ENCODE results near the gene AGPAT3. TPM values are rescaled to one million over a fixed set of nuclear protein-coding genes. Genes with fewer than 3 reads are reported as not detected.

The AGPAT3 gene
- total RNA-seq, 2 donors from 2014 or later: 44.8 to 100.0 TPM

DNA sequence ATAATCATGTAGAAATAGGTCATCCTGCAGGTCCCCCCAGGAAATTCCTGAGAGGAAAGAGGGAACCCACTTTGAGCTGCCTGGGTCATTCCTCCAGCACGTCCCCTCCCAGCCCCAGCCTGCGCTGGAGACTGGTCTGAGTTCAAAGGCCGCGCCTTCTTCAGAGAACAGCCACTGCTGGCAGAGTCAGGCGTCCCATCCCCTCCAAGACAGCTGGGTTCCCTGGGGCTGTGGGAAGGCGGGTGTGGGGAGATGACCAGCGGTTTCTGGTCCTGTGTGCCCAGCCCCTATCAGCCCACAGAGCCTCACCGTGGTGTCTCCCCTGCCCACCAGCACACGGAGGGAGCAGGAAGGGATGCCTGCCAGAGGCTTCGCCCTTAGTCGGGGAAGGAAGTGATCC, 129.1 kb downstream of the AGPAT3 start:
- no peaks in the 10 kb centered on the region for H3K36me3 Mint-ChIP-seq (ENCODE audit: low read depth)

DNA sequence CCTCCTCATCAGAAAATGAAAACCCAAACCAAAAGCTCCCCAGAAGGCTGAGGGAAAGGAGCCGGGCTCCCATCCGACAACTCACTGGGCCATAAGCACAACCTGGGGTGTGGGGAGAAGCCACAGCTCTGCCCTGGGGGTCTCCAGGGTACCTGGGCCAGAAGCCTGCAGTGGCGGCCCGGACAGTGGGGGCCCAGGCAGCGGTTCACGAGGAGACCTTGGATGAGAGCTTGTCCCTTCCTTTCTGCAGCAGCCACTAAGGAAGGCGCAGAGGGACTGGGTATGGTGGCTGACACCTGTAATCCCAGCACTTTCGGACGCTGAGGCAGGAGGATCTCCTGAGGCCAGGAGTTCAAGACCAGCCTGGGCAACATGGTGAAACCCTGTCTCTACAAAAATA, 129.6 kb downstream of the AGPAT3 start:
- no peak overlapping the region for H3K27ac Mint-ChIP-seq
- H3K9me3 Mint-ChIP-seq: no peaks in the 10 kb centered on the region
- H3K27me3 Mint-ChIP-seq: peaks cover 3% of the 10 kb centered on the region
- no peaks in the 10 kb centered on the region for H3K36me3 Mint-ChIP-seq (ENCODE audit: low read depth)
- no peak overlapping the region for H3K4me3 Mint-ChIP-seq
- no peak for ATAC-seq (replicated peaks)
- H3K4me1 Mint-ChIP-seq: no peaks in the 10 kb centered on the region

More for the DNA sequence above, 129.1 kb downstream of the AGPAT3 start:
- Mint-ChIP-seq H3K9me3 (no peaks in the 10 kb centered on the region), H3K4me1 (no peaks in the 10 kb centered on the region), H3K4me3 (no peak overlapping the region), H3K27ac (no peak overlapping the region), H3K27me3 (peaks cover 3% of the 10 kb centered on the region)
- no peak for ATAC-seq (replicated peaks)

DNA sequence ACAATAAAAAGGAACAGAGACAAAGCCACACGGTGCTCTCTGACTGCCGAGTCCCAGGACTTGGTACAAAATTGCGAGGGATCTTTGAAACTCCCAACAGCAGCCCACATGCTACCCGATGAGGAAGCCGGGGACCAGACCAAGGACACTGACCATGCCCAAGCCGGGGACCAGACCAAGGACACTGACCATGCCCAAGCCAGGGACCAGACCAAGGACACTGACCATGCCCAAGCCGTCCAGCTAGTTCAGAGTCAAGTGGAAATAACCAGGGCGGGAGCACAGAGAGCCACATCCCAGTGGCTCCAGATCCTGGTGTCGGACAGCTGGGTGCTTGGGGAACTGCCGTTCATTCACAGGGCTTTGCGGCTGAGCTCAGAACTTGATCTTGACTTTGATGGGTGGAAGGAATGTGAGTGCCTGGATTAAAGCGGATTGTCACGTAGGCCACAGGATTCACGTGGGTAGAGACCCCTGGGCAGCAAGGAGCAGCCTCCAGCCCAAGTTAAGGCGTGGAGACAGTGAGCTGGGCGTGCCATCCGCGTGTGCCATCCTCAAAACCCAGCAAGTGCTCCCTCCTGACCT, 130.6 kb downstream of the AGPAT3 start:
- H3K27me3 Mint-ChIP-seq: peaks cover 3% of the 10 kb centered on the region
- no peaks in the 10 kb centered on the region for H3K36me3 Mint-ChIP-seq (ENCODE audit: low read depth)
- no peak for ATAC-seq (replicated peaks)

DNA sequence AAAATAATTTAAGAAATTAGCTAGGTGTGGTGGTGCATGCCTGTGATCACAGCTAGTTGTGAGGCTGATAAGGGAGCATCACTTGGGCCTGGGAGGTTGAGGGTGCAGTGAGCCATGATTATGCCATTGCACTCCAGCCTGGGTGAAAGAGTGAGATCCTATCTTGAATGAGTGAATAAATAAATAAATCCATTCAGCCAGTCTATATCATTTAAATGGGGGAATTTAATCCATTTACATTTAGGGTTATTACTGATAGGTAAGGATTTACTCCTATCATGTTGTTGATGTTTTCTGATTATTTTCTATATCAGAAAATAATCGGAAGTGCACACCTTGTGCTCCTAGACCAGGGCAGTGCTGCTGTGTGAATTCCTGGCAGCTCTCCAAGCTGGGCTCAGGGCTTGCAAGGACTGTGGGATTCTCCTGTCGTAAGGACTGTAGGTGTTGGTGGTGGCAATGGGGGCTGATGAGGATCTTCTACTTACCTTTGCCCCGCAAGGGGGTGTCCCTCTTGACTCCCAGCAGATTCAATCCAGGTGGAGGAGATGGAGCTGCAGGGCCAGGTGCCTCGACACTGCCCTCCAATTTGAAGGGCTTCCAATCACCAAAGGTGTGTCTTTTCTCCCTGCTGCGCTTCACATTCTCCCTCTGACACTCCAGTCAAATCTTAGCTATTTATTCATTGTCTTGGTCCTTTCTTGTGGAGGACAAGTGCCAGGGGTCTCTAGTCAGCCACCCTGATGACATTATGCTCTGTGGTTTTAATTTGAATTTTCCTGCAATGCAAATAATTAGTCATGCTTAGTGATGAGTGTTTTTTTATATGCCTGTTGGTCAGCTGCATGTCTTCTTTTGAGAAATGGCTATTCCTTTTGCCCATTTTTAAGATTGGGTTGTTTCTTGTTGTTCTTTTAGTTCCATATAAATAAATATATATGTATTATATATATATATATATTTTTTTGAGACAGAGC, 133.0 kb downstream of the AGPAT3 start:
- peaks cover 3% of the 10 kb centered on the region for H3K27me3 Mint-ChIP-seq
- H3K36me3 Mint-ChIP-seq (ENCODE audit: low read depth): no peaks in the 10 kb centered on the region
- no peaks in the 10 kb centered on the region for H3K9me3 Mint-ChIP-seq
- no peak overlapping the region for H3K27ac Mint-ChIP-seq
- no peak for ATAC-seq (replicated peaks)
- no peaks in the 10 kb centered on the region for H3K4me1 Mint-ChIP-seq
- H3K4me3 Mint-ChIP-seq: no peak overlapping the region

More for the DNA sequence above, 130.6 kb downstream of the AGPAT3 start:
- Mint-ChIP-seq H3K4me3 (no peak overlapping the region), H3K4me1 (no peaks in the 10 kb centered on the region), H3K9me3 (no peaks in the 10 kb centered on the region), H3K27ac (no peak overlapping the region)

GRCh38 chr21:44000360-44000759, 135.3 kb downstream of the AGPAT3 start:
- no peaks in the 10 kb centered on the region for H3K36me3 Mint-ChIP-seq (ENCODE audit: low read depth)

GRCh38 chr21:44002511-44002910, 137.5 kb downstream of the AGPAT3 start:
- peaks cover 3% of the 10 kb centered on the region for H3K27me3 Mint-ChIP-seq
- H3K4me3 Mint-ChIP-seq: no peak overlapping the region
- no peak overlapping the region for H3K27ac Mint-ChIP-seq
- H3K36me3 Mint-ChIP-seq (ENCODE audit: low read depth): no peaks in the 10 kb centered on the region
- no peaks in the 10 kb centered on the region for H3K4me1 Mint-ChIP-seq
- H3K9me3 Mint-ChIP-seq: no peaks in the 10 kb centered on the region
- ATAC-seq (replicated peaks): no peak

More at GRCh38 chr21:44000360-44000759, 135.3 kb downstream of the AGPAT3 start:
- no peak for ATAC-seq (replicated peaks)
- H3K4me3 Mint-ChIP-seq: no peak overlapping the region
- no peak overlapping the region for H3K27ac Mint-ChIP-seq
- peaks cover 3% of the 10 kb centered on the region for H3K27me3 Mint-ChIP-seq
- no peaks in the 10 kb centered on the region for H3K4me1 Mint-ChIP-seq
- no peaks in the 10 kb centered on the region for H3K9me3 Mint-ChIP-seq

DNA sequence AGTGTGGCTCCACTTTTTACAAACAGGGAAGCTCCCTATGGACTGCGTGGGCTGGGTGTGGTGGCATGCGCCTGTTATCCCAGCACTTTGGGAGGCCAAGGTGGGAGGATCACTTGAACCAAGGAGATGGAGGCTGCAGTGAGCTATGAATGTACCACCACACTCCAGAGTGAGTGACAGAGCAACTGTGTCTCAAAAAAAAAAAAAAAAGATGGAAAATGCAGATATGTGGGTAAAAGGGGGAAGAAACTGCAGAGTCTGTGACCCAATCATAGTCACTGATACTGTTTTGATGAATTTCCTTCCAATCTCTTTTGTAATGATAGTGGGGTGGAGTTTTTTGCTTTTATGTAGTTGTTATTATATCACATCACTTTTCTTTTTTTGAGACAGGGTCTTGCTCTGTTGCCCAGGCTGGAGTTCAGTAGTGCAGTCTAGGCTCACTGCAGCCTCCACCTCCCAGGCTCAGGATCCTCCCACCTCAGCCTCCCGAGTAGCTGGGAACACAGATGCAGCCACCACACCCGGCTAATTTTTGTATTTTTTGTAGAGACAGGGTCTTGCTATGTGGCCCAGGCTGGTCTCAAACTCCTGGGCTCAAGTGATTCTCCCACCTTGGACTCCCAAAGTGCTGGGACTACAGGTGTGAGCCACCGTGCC, 138.4 kb downstream of the AGPAT3 start:
- no peak overlapping the region for H3K4me3 Mint-ChIP-seq
- no peaks in the 10 kb centered on the region for H3K9me3 Mint-ChIP-seq
- H3K36me3 Mint-ChIP-seq (ENCODE audit: low read depth): no peaks in the 10 kb centered on the region
- no peaks in the 10 kb centered on the region for H3K4me1 Mint-ChIP-seq
- H3K27ac Mint-ChIP-seq: no peak overlapping the region
- H3K27me3 Mint-ChIP-seq: no peaks in the 10 kb centered on the region
- ATAC-seq (replicated peaks): no peak

- Mint-ChIP-seq H3K27me3 (no peaks in the 10 kb centered on the region), H3K9me3 (no peaks in the 10 kb centered on the region), H3K27ac (no peak overlapping the region), H3K4me1 (peaks cover 2% of the 10 kb centered on the region), H3K4me3 (no peak overlapping the region), H3K36me3 (ENCODE audit: low read depth) (no peaks in the 10 kb centered on the region)
- ATAC-seq (replicated peaks): no peak
Measured at GRCh38 chr21:44005071-44005470, 140.0 kb downstream of the AGPAT3 start.

DNA sequence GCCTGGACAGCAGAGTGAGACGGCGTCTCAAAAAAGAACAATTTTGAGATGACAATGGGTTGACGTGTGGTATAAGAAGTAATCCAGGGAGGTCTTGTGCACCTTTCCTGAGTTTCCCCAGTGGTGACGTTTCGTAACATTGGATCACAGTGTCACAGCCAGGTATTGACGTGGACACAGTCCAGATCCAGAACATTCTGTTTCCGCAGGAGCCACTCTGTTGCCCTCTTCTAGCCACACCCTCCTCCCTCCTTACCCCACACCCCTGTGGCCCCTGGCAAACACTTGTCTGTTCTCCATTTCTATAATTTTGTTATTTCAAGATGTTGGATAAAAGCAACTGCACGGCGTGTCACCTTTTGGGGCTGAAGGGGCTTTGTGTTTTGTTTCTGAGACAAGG, 140.6 kb downstream of the AGPAT3 start:
- no peaks in the 10 kb centered on the region for H3K36me3 Mint-ChIP-seq (ENCODE audit: low read depth)
- H3K4me3 Mint-ChIP-seq: no peak overlapping the region
- H3K27ac Mint-ChIP-seq: no peak overlapping the region
- H3K4me1 Mint-ChIP-seq: peaks cover 6% of the 10 kb centered on the region
- no peaks in the 10 kb centered on the region for H3K9me3 Mint-ChIP-seq
- ATAC-seq (replicated peaks): no peak
- no peaks in the 10 kb centered on the region for H3K27me3 Mint-ChIP-seq

DNA sequence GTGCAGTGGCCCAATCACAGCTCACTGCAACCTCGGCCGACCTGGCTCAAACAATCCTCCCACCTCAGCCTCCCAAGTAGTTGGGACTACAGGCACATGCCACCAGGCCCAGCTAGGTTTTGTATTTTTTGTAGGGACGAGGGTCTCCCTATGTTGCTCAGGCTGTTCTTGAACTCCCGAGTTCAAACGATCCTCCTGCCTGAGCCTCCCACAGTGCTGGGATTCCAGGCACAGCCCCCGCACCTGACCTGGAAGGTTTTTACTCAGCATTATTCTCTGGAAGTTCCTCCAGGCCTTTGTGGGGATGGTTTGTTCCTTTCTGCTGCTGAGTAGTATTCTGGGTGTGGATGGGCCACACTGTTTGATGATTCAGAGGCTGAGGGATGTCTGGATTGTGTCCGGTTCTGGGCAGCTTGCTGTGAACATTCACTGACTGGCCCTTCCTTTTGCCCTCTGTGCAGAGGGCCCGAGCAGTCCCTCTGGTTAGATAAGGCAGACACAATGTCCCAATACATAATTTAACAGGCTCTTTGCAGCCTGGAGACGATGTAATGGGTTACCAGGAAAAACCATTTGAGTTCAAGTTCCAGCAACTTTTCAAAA, 141.1 kb downstream of the AGPAT3 start:
- no peak for ATAC-seq (replicated peaks)
- H3K4me3 Mint-ChIP-seq: no peak overlapping the region

GRCh38 chr21:44006656-44007055, 141.6 kb downstream of the AGPAT3 start:
- Mint-ChIP-seq H3K27me3 (no peaks in the 10 kb centered on the region), H3K4me1 (peaks cover 11% of the 10 kb centered on the region)

More for the DNA sequence above, 141.1 kb downstream of the AGPAT3 start:
- Mint-ChIP-seq H3K36me3 (ENCODE audit: low read depth) (no peaks in the 10 kb centered on the region), H3K27ac (no peak overlapping the region), H3K4me1 (peaks cover 8% of the 10 kb centered on the region), H3K27me3 (no peaks in the 10 kb centered on the region), H3K9me3 (no peaks in the 10 kb centered on the region)

GRCh38 chr21:44010429-44010828, 145.4 kb downstream of the AGPAT3 start:
- Mint-ChIP-seq H3K27ac (peak overlapping the region; percentile 75), H3K4me3 (peak overlapping the region; percentile 36), H3K27me3 (no peaks in the 10 kb centered on the region), H3K36me3 (ENCODE audit: low read depth) (peaks cover 18% of the 10 kb centered on the region), H3K4me1 (peaks cover 25% of the 10 kb centered on the region), H3K9me3 (no peaks in the 10 kb centered on the region)
- no peak for ATAC-seq (replicated peaks)

More at GRCh38 chr21:44006656-44007055, 141.6 kb downstream of the AGPAT3 start:
- Mint-ChIP-seq H3K27ac (no peak overlapping the region), H3K36me3 (ENCODE audit: low read depth) (no peaks in the 10 kb centered on the region), H3K4me3 (no peak overlapping the region), H3K9me3 (no peaks in the 10 kb centered on the region)
- no peak for ATAC-seq (replicated peaks)

DNA sequence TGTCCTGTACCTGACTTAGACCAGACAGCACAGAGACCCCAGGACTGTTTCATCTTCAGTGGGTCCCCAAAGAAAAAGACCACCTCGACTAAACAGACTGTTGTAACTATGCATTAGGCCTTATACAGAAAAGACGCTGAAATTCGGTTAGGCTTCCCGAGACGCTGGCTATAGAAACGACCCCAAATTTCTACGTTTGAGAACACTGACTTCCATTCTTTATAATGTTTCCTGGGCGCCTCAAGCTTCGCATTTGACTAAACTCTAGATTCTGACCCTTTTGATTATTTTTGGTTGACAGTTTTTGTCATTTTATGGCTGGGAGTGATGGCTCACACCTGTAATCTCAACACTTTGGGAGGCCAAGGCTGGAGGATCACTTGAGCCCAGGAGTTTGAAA, 146.1 kb downstream of the AGPAT3 start:
- Mint-ChIP-seq H3K27me3 (no peaks in the 10 kb centered on the region), H3K9me3 (no peaks in the 10 kb centered on the region), H3K36me3 (ENCODE audit: low read depth) (peaks cover 24% of the 10 kb centered on the region), H3K4me1 (peaks cover 31% of the 10 kb centered on the region), H3K4me3 (peak overlapping the region; percentile 86), H3K27ac (peak overlapping the region; percentile 91)
- no peak for ATAC-seq (replicated peaks)
